Hair follicle dermal papilla cell (primary cell): ENCODE results near the gene SPHK1. TPM values are rescaled to one million over a fixed set of nuclear protein-coding genes. Genes with fewer than 3 reads are reported as not detected.

Experiments
- small RNA-seq: library from RNA; depleted of rRNA; stranded (forward); fragments of <200 nt; gene quantifications from one replicate; pipeline ENCODE3, GENCODE V24; 2012
- total RNA-seq: library from RNA; depleted of rRNA; stranded (reverse); fragments of >200 nt; gene quantifications from 2 replicates; pipeline ENCODE4 v1.2.3, GENCODE V29; 2012

SPHK1 gene
- 50.1 and 56.1 TPM in 2 replicates for total RNA-seq

GRCh38 chr17:76384222-76384986 is at the start of gene SPHK1:
SPHK1 (plus strand) TSS chr17:76384609; CDS start chr17:76385645, 1,036 bp downstream.

DNA sequence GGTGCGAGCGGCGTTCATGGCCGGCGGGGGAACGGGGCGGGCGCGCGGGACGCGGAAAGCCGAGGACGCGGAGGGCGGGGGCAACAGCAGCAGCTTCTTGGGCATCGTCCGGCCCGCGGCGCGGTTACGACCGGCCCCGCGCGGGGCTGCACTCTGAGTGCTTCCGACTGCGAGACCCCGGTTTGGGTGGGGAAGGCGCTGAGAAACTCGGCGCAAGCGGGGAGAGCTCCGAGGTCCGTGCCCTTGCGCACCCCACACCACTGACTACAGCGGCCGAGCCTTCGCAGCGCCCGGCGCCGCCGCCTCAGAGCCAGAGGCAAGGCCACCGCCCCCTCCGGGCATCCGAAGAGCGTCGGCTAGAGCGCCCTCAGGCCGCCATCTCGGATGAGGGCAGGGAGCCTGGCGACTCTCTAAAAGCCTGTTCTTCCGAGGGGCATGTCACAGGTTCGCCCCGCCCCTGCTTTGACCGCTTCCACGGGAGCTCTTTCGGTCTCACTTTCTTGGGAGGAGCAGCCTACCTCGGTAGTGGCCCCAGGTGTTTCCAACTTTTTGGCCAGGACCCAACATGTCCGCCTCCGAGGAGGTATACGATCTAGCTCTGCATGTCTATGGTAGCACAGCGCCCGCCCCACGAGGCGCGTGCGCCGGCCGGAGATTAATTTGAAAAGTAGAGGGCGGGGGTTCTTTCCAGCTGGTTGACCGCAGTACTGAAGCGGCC is 30.7 kb upstream of the SPHK1 start, which contains the start of gene PRPSAP1:
Gene PRPSAP1, minus strand, starts transcription at position 318 of the 718 bp plus-strand sequence. Its CDS starts 213 bp downstream, at position 105.

Small RNAs within 50 kb of the gene (small RNA-seq; reads per million reads assigned to genes)
- gene RNU6-24P = not detected

Other genes with a start within 250 kb of the SPHK1 start
- not detected in 2 replicates for gene FOXJ1, start 243.4 kb upstream of the SPHK1 start, total RNA-seq
- gene RNF157, start 144.1 kb upstream of the SPHK1 start, total RNA-seq = 6.4 and 8.0 TPM in 2 replicates
- gene UBALD2, start 119.3 kb upstream of the SPHK1 start, total RNA-seq = 3.4 and 4.7 TPM in 2 replicates
- gene QRICH2, start 76.3 kb upstream of the SPHK1 start, total RNA-seq = 1.8 and 3.9 TPM in 2 replicates
- 25.6 and 39.4 TPM in 2 replicates for gene PRPSAP1, start 30.7 kb upstream of the SPHK1 start, total RNA-seq
- 25.3 and 27.1 TPM in 2 replicates for gene UBE2O, start 68.5 kb downstream of the SPHK1 start, total RNA-seq
- gene AANAT, start 83.0 kb downstream of the SPHK1 start, total RNA-seq = not detected in 2 replicates
- 8.4 and 10.3 TPM in 2 replicates for gene RHBDF2, start 116.8 kb downstream of the SPHK1 start, total RNA-seq
- gene CYGB, start 153.1 kb downstream of the SPHK1 start, total RNA-seq = 10.0 and 15.6 TPM in 2 replicates
- gene PRCD, start 155.4 kb downstream of the SPHK1 start, total RNA-seq = 1.1 and 1.3 TPM in 2 replicates
- 0.65 and 3.3 TPM in 2 replicates for gene ST6GALNAC2, start 201.3 kb downstream of the SPHK1 start, total RNA-seq